Nephron progenitor cell (in vitro differentiated cells): ENCODE results near the gene ENOX2.
"Not testable (repeated sequence)": the region's sequence is repeated elsewhere in the genome, so short reads cannot be mapped to it uniquely, and the experiment has no call there.

Source experiments
- DNase-seq: peaks from one replicate; pipeline ENCODE4 v3.0.0; 2021
- H3K27ac Mint-ChIP-seq: 2 replicates; pipeline ENCODE4 v1.8.0; 2021; ENCODE audit warnings: mild to moderate bottlenecking, moderate library complexity, mixed read lengths
- H3K27me3 Mint-ChIP-seq: 2 replicates; pipeline ENCODE4 v1.8.0; 2021; ENCODE audit warnings: mild to moderate bottlenecking, low read depth, mixed read lengths; ENCODE audit not compliant: poor library complexity
- H3K36me3 Mint-ChIP-seq: 2 replicates; pipeline ENCODE4 v1.8.0; 2021; ENCODE audit warnings: low read depth, mixed read lengths
- H3K4me1 Mint-ChIP-seq: 2 replicates; pipeline ENCODE4 v1.8.0; 2021; ENCODE audit warnings: mixed read lengths
- H3K4me3 Mint-ChIP-seq: 2 replicates; pipeline ENCODE4 v1.8.0; 2021; ENCODE audit warnings: mild to moderate bottlenecking, moderate library complexity, mixed read lengths
- H3K9me3 Mint-ChIP-seq: 2 replicates; pipeline ENCODE4 v1.8.0; 2021; ENCODE audit warnings: mild to moderate bottlenecking, moderate library complexity, mixed read lengths
- TF ChIP-seq, protein P1 (sequence below): fragments of 200-600 bp; sonication (generic); IDR thresholded peaks from 2 replicates; pipeline ENCODE4 v1.5.0; 2021; ENCODE audit warnings: antibody characterized with exemption

The ENOX2 gene

GRCh38 chrX:130714135-130714534 is 188.9 kb downstream of the ENOX2 start:
- H3K36me3 Mint-ChIP-seq, result no peaks in the 10 kb centered on the region
- TF ChIP-seq, protein P1, sequence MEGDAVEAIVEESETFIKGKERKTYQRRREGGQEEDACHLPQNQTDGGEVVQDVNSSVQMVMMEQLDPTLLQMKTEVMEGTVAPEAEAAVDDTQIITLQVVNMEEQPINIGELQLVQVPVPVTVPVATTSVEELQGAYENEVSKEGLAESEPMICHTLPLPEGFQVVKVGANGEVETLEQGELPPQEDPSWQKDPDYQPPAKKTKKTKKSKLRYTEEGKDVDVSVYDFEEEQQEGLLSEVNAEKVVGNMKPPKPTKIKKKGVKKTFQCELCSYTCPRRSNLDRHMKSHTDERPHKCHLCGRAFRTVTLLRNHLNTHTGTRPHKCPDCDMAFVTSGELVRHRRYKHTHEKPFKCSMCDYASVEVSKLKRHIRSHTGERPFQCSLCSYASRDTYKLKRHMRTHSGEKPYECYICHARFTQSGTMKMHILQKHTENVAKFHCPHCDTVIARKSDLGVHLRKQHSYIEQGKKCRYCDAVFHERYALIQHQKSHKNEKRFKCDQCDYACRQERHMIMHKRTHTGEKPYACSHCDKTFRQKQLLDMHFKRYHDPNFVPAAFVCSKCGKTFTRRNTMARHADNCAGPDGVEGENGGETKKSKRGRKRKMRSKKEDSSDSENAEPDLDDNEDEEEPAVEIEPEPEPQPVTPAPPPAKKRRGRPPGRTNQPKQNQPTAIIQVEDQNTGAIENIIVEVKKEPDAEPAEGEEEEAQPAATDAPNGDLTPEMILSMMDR, result no peak

DNA sequence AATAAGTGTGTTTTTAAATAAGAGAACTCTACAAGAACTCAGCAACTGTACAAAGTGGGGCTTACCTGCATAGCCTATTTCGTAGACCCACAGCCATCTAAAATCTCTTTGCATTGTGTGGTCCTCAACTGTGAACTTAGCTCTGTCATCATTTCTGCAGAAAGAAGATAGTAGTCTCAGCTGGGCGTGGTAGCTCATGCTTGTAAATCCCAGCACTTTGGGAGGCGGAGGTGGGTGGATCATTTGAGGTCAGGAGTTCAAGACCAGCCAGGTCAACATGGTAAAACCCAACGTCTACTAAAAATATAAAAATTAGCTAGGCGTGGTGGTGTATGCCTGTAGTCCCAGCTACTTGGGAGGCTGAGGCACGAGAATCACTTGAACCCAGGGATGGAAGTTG is 193.8 kb downstream of the ENOX2 start:
- DNase-seq, H3K36me3 Mint-ChIP-seq, H3K27ac Mint-ChIP-seq, H3K9me3 Mint-ChIP-seq, H3K4me3 Mint-ChIP-seq, H3K27me3 Mint-ChIP-seq: not testable (repeated sequence)
- peaks cover 11% of the 10 kb centered on the region for H3K4me1 Mint-ChIP-seq

More at GRCh38 chrX:130714135-130714534, 188.9 kb downstream of the ENOX2 start:
- Mint-ChIP-seq H3K4me3 (no peak overlapping the region), H3K9me3 (no peaks in the 10 kb centered on the region), H3K4me1 (peaks cover 45% of the 10 kb centered on the region), H3K27ac (no peak overlapping the region), H3K27me3 (no peaks in the 10 kb centered on the region)
- DNase-seq, result no peak

- no peak for DNase-seq
- H3K4me3 Mint-ChIP-seq, result no peak overlapping the region
- H3K36me3 Mint-ChIP-seq, result peaks cover 9% of the 10 kb centered on the region
- H3K27ac Mint-ChIP-seq, result no peak overlapping the region
- H3K27me3 Mint-ChIP-seq, result no peaks in the 10 kb centered on the region
- peaks cover 11% of the 10 kb centered on the region for H3K4me1 Mint-ChIP-seq
- TF ChIP-seq, protein P1, result no peak
- H3K9me3 Mint-ChIP-seq, result no peaks in the 10 kb centered on the region
These were observed 197.4 kb downstream of the ENOX2 start for GRCh38 chrX:130705591-130705990.

GRCh38 chrX:130704053-130705038 is 198.7 kb downstream of the ENOX2 start:
- TF ChIP-seq, protein P1, result no peak
- peaks cover 9% of the 10 kb centered on the region for H3K36me3 Mint-ChIP-seq
- no peaks in the 10 kb centered on the region for H3K27me3 Mint-ChIP-seq
- peaks cover 11% of the 10 kb centered on the region for H3K4me1 Mint-ChIP-seq
- no peak overlapping the region for H3K4me3 Mint-ChIP-seq
- H3K27ac Mint-ChIP-seq, result no peak overlapping the region
- no peak for DNase-seq
- no peaks in the 10 kb centered on the region for H3K9me3 Mint-ChIP-seq

DNA sequence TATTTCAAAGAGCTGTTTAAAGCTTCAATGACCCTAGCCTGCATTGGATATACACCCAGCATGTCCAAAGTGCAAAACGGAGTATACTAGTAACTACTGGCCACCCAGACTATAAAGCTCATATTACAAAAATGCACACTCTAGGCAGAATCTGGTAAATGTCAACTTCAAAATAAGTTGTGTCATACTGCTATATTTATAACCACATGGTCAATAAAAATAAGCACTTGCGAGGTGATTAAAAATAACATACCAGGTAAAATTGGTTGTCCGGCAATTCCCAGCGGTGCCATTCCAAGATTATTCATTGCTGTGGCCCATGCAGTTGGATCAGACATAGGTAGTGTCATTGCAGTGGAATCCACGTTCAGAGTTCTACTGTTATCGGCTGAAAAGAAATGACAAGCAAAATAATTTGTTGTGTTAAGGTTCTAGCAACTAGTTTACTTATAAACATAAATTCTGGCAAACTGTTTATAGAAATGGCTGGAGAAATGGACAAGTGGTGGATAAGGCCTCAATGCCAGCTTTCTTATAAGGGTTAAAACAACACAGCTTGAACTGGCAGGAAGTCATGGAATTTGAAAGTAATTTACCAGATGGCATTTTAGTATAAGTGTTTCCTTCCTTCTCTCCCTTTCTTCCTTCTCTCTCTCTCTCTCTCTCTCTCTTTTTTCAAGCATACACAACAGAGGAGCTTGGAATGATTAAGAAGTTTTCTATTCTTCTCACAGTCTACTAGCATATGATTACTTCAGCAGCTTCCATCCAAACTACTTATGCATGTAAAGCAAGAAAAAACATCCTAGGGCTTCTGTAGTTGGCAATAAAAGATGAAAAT is 199.9 kb downstream of the ENOX2 start:
- DNase-seq, result no peak
- Mint-ChIP-seq H3K9me3 (no peaks in the 10 kb centered on the region), H3K36me3 (peaks cover 15% of the 10 kb centered on the region), H3K27me3 (no peaks in the 10 kb centered on the region), H3K4me3 (no peak overlapping the region), H3K27ac (no peak overlapping the region), H3K4me1 (peaks cover 11% of the 10 kb centered on the region)
- TF ChIP-seq, protein P1, result no peak

- Mint-ChIP-seq H3K36me3 (peaks cover 11% of the 10 kb centered on the region), H3K27me3 (no peaks in the 10 kb centered on the region)
- TF ChIP-seq, protein P1, result no peak
These were observed 202.4 kb downstream of the ENOX2 start for GRCh38 chrX:130700629-130701028.

More at GRCh38 chrX:130700629-130701028, 202.4 kb downstream of the ENOX2 start:
- Mint-ChIP-seq H3K4me3 (no peak overlapping the region), H3K4me1 (peaks cover 7% of the 10 kb centered on the region), H3K9me3 (no peaks in the 10 kb centered on the region), H3K27ac (no peak overlapping the region)
- DNase-seq, result no peak
